GM12878 (cell line): ENCODE measurements around the gene GABRB1. TPM values are rescaled to one million over a fixed set of nuclear protein-coding genes. Genes with fewer than 3 reads are reported as not detected.

Experiments
- ATAC-seq: fragments of 200-7000 bp; cut with Tn5 transposase; 3 replicates; pipeline ENCODE4 v1.9.1; 2020; ENCODE audit warnings: mild to moderate bottlenecking, moderate library complexity
- BruUV-seq: library from RNA; stranded (reverse); fragments of 400-500 nt; replicated peaks from 2 replicates; lab custom pipeline; 2021; lab: Mats Ljungman, UMichigan
- CTCF ChIA-PET: fragments of 300-600 bp; sonication (Branson Sonifier 250); formaldehyde crosslinking; extraction: SDS; loops from one replicate; lab custom pipeline; 2021; ENCODE audit warnings: inconsistent platforms; lab: Yijun Ruan, JAX
- POLR2A ChIA-PET: fragments of 350-600 bp; formaldehyde crosslinking; extraction: SDS; loops from one replicate; lab custom pipeline; 2021; ENCODE audit warnings: inconsistent platforms; lab: Charles Lee
- RAD21 ChIA-PET: fragments of 300-600 bp; sonication (Branson Sonifier 250); formaldehyde crosslinking; loops from one replicate; lab custom pipeline; 2023; ENCODE audit warnings: antibody characterized with exemption; ENCODE audit not compliant: unreplicated experiment; lab: Charles Lee
- SMC1A ChIA-PET: fragments of 300-600 bp; sonication (Branson Sonifier 250); formaldehyde crosslinking; loops from one replicate; lab custom pipeline; 2023; ENCODE audit not compliant: unreplicated experiment, uncharacterized antibody; lab: Charles Lee
- DNase-seq: peaks from one replicate; pipeline ENCODE4 v3.0.0-alpha.2; 2011; ENCODE audit warnings: low read depth, low spot score
- FAIRE-seq: peaks from 3 replicates; lab custom pipeline; 2011; peaks lifted over from hg19 to GRCh38; lab: Jason Lieb, UNC
- H2AFZ ChIP-seq: 2 replicates; pipeline ENCODE4 v1.6.0; 2011; ENCODE audit warnings: low read depth, low read length, control low read depth; ENCODE audit not compliant: control insufficient read depth
- H3K27ac ChIP-seq: 2 replicates; pipeline ENCODE4 v1.5.1; 2011; ENCODE audit warnings: control low read depth; ENCODE audit not compliant: control insufficient read depth, insufficient read depth
- H3K27me3 ChIP-seq, 2 experiments: replicated peaks in 1 of 2; 2 replicates each; pipeline versions ENCODE4 v1.6.0 to v1.6.1; 2011; ENCODE audit warnings: low read length in 1 of 2; ENCODE audit not compliant: control insufficient read depth in 2 of 2, insufficient read depth in 2 of 2
- H3K36me3 ChIP-seq, 2 experiments: 2 replicates each; pipeline ENCODE4 v1.5.1; 2011; ENCODE audit warnings: low read length in 1 of 2; ENCODE audit not compliant: control insufficient read depth in 2 of 2, insufficient read depth in 2 of 2
- H3K4me1 ChIP-seq: 2 replicates; pipeline ENCODE4 v1.6.1; 2011; ENCODE audit warnings: mild to moderate bottlenecking, low read length, moderate library complexity, mixed read lengths; ENCODE audit not compliant: control insufficient read depth, insufficient read depth
- H3K4me2 ChIP-seq: 2 replicates; pipeline ENCODE4 v1.6.0; 2011; ENCODE audit warnings: control low read depth; ENCODE audit not compliant: control insufficient read depth, insufficient read depth
- H3K4me3 ChIP-seq: fragments of 200-600 bp; sonication (generic); 2 replicates; pipeline ENCODE4 v1.5.1; 2016
- H3K79me2 ChIP-seq: 2 replicates; pipeline ENCODE4 v1.6.0; 2011; ENCODE audit warnings: low read length; ENCODE audit not compliant: control insufficient read depth, insufficient read depth
- H3K9ac ChIP-seq: 2 replicates; pipeline ENCODE4 v1.8.0; 2011; ENCODE audit warnings: low read length, control low read depth, mixed read lengths; ENCODE audit not compliant: control insufficient read depth, insufficient read depth
- H3K9me3 ChIP-seq: replicated peaks from 3 replicates; pipeline ENCODE4 v1.5.1; 2011; ENCODE audit warnings: mild to moderate bottlenecking, low read length; ENCODE audit not compliant: control insufficient read depth, insufficient read depth
- H4K20me1 ChIP-seq: 2 replicates; pipeline ENCODE4 v1.6.0; 2011; ENCODE audit not compliant: control insufficient read depth, insufficient read depth
- EP300 ChIP-seq, 2 experiments: fragments of 150-350 bp in 1 of 2; IDR thresholded peaks; 2 replicates each; pipeline ENCODE4 v1.6.1; 2011 to 2012; ENCODE audit warnings: low read depth in 2 of 2, low read length in 2 of 2, borderline replicate concordance in 1 of 2, improper control_type of control experiment in 1 of 2, inconsistent platforms in 1 of 2; ENCODE audit not compliant: control insufficient read depth in 1 of 2
- LARP7 ChIP-seq: fragments of 450-650 bp; IDR thresholded peaks from 2 replicates; pipeline ENCODE4 v1.6.1; 2017; ENCODE audit warnings: mild to moderate bottlenecking
- MYB ChIP-seq: fragments of 150-350 bp; IDR thresholded peaks from 2 replicates; pipeline ENCODE4 v1.6.1; 2014; ENCODE audit warnings: mild to moderate bottlenecking, low read depth, low read length, borderline replicate concordance
- MYC ChIP-seq: IDR thresholded peaks from 2 replicates; pipeline ENCODE4 v1.6.1; 2011; ENCODE audit warnings: mild to moderate bottlenecking, low read length, moderate library complexity, inconsistent platforms; ENCODE audit not compliant: insufficient read depth, insufficient replicate concordance, insufficient read length, severe bottlenecking
- NRF1 ChIP-seq: conservative IDR thresholded peaks from 2 replicates; pipeline ENCODE4 v1.6.1; 2011; ENCODE audit warnings: mild to moderate bottlenecking, low read depth, low read length, improper control_type of control experiment
- RELA ChIP-seq: fragments of 450-650 bp; IDR thresholded peaks from 2 replicates; pipeline ENCODE4 v1.8.0; 2014; ENCODE audit warnings: borderline replicate concordance; ENCODE audit not compliant: partially characterized antibody
- RUNX3 ChIP-seq: IDR thresholded peaks from 2 replicates; pipeline ENCODE4 v1.6.1; 2012; ENCODE audit warnings: low read length, inconsistent platforms
- SIN3A ChIP-seq: IDR thresholded peaks from 2 replicates; pipeline ENCODE4 v1.6.1; 2012; ENCODE audit warnings: low read depth, low read length, improper control_type of control experiment
- SMC3 ChIP-seq: IDR thresholded peaks from 2 replicates; pipeline ENCODE4 v1.6.1; 2011; ENCODE audit warnings: low read length, improper control_type of control experiment, borderline replicate concordance
- YY1 ChIP-seq: IDR thresholded peaks from 2 replicates; pipeline ENCODE4 v1.6.1; 2011; ENCODE audit warnings: low read depth, mild to moderate bottlenecking, low read length
- ZBTB11 ChIP-seq: fragments of 450-650 bp; formaldehyde crosslinking; IDR thresholded peaks from 2 replicates; pipeline ENCODE4 v1.5.0; 2022; ENCODE audit warnings: mild to moderate bottlenecking, missing genetic modification characterization
- ZNF687 ChIP-seq: fragments of 450-650 bp; IDR thresholded peaks from 2 replicates; pipeline ENCODE4 v1.6.1; 2017; ENCODE audit warnings: mild to moderate bottlenecking, moderate library complexity
- ZSCAN29 ChIP-seq: fragments of 450-650 bp; IDR thresholded peaks from 2 replicates; pipeline ENCODE4 v1.6.1; 2017; ENCODE audit warnings: mild to moderate bottlenecking, moderate library complexity
- WGBS: methylation state at CpG from one replicate; pipeline ENCODE4 v1.1.6; 2016; ENCODE audit warnings: low lambda C conversion rate; ENCODE audit not compliant: insufficient replicate concordance, insufficient coverage; ENCODE audit errors: missing lambda C conversion rate; 5-methylcytosine and 5-hydroxymethylcytosine counted together
- in situ Hi-C: fragments of 300-500 bp; cut with MboI; formaldehyde crosslinking; loops from 9 replicates; pipeline ENCODE4 v1.14.3; 2018; ENCODE audit warnings: mixed read lengths
- intact Hi-C: fragments of 100-400 bp; cut with micrococcal nuclease; formaldehyde crosslinking; loops from one replicate; pipeline ENCODE4 v1.14.2; 2022; ENCODE audit not compliant: unreplicated experiment
- polyA plus RNA-seq, 11 experiments: library from polyadenylated mRNA; depleted of rRNA in 4 of 11; unstranded in 6 of 11; stranded (reverse) in 5 of 11; fragments of >200 nt; fragmentation: Nextera tagmentation in 4 of 11; fragmentation: Illumina TruSeq in 1 of 11; extraction: Ambion mirVana in 4 of 11; extraction: Trizol in 1 of 11; gene quantifications; 1 replicate in 1 of 11; 2 replicates in 10 of 11; pipeline versions ENCODE4 v1.2.1 to v1.2.3, GENCODE V29; 2011 to 2016; ENCODE audit warnings: inconsistent platforms in 2 of 11, missing spikeins in 2 of 11, low read depth in 1 of 11
- total RNA-seq, 4 experiments: library from RNA; depleted of rRNA in 3 of 4; stranded (reverse); fragments of >200 nt in 3 of 4; fragmentation: Illumina TruSeq in 1 of 4; extraction: Trizol in 1 of 4; gene quantifications; 2 replicates each; pipeline versions ENCODE4 v1.2.1 to v1.2.3, GENCODE V29; 2013 to 2021

GABRB1 gene
- total and polyA plus RNA-seq, 10 of the 15 experiments (the other 5 are each of a cell fraction or from before 2014, with no cell fraction given): 0.13 to 0.92 TPM; not detected in 8

GRCh38 chr4:47120783-47121182, 89.4 kb downstream of the GABRB1 start (continued):
- TF ChIP-seq ZNF687 (no peak), MYC (no peak), ZSCAN29 (no peak), RELA (no peak)

- intact Hi-C loops (loop anchor here (2.0 kb wide), 3 partner anchors 190 to 278 kb away; no protein-coding TSS in a partner anchor), in situ Hi-C loops (no loop called here)
- Histone ChIP-seq H3K79me2 (no peaks in the 10 kb centered on the region), H3K4me1 (no peaks in the 10 kb centered on the region), H3K9me3 (no peaks in the 10 kb centered on the region), H2AFZ (no peak overlapping the region), H3K27me3 (no peaks in the 10 kb centered on the region), H3K27ac (no peak overlapping the region), H4K20me1 (no peaks in the 10 kb centered on the region), H3K36me3 (no peaks in the 10 kb centered on the region), H3K4me2 (no peak overlapping the region), H3K4me3 (no peak overlapping the region), H3K9ac (no peak overlapping the region)
- ChIA-PET CTCF (interaction anchor here (0.6 to 4.1 kb wide), 64 partner anchors 8 to 441 kb away, joined by 3 to 101 read pairs (median 4); no protein-coding TSS in a partner anchor), RAD21 (interaction anchor here (0.6 to 3.5 kb wide), 43 partner anchors 13 to 794 kb away, joined by 3 to 54 read pairs (median 4); partner anchors contain the start of gene GABRB1), POLR2A (no interaction called here), SMC1A (interaction anchor here (0.6 to 3.8 kb wide), 42 partner anchors 9 to 361 kb away, joined by 3 to 62 read pairs (median 4); no protein-coding TSS in a partner anchor)
- peak; percentile 94 for ATAC-seq
- 1% methylated on average over 4 of the region's 4 CpGs for WGBS
- peak; percentile 99 for FAIRE-seq
- no TSS peak for BruUV-seq
- DNase-seq: peak; percentile 21
- TF ChIP-seq NRF1: no peak
- no peak for TF ChIP-seq RUNX3
- TF ChIP-seq SIN3A: no peak
- TF ChIP-seq ZBTB11 (CRISPR knock-in tag): no peak
- TF ChIP-seq YY1: 0 out of 2 replicates have a peak, but pooled peaks have one; percentile 27
- TF ChIP-seq EP300 (IDR thresholded peaks at IDR 0.05; ENCODE audit: borderline replicate concordance in 1 of 2, control insufficient read depth in 1 of 2, low read depth in 2 of 2, low read length in 2 of 2): 0 out of 4 replicates have a peak, but pooled peaks of 1 of the 2 experiments have one; percentile 24
- TF ChIP-seq LARP7: no peak
- TF ChIP-seq MYB: no peak
- TF ChIP-seq SMC3: peak; percentile 68
Observed at GRCh38 chr4:47122592-47123291, 91.4 kb downstream of the GABRB1 start.
